T-helper 1 cell treated with Interleukin-12 subunit alpha and Interleukin-12 subunit beta and Interleukin-4 antibody, amounts not matched to agents 30 μg/mL and 1 μg/mL, for 36 hours (primary cell): ENCODE results near the gene JUND.
A peak's percentile ranks its signal among the peaks of the same experiment; 100 is the strongest.

Experiments
- H3K27ac Mint-ChIP-seq: one replicate; pipeline ENCODE4 v1.8.0; 2021; ENCODE audit warnings: mild to moderate bottlenecking, mixed read lengths
- H3K27me3 Mint-ChIP-seq: one replicate; pipeline ENCODE4 v1.8.0; 2021; ENCODE audit warnings: low read depth, mixed read lengths
- H3K36me3 Mint-ChIP-seq: one replicate; pipeline ENCODE4 v1.8.0; 2021; ENCODE audit warnings: low read depth, mixed read lengths
- H3K4me1 Mint-ChIP-seq: one replicate; pipeline ENCODE4 v1.8.0; 2021; ENCODE audit warnings: low read depth, mixed read lengths
- H3K4me3 Mint-ChIP-seq: one replicate; pipeline ENCODE4 v1.8.0; 2021; ENCODE audit warnings: mild to moderate bottlenecking, moderate library complexity, mixed read lengths
- H3K9me3 Mint-ChIP-seq: one replicate; pipeline ENCODE4 v1.8.0; 2021; ENCODE audit warnings: mixed read lengths

The JUND gene

GRCh38 chr19:18300930-18301717 lies 19.7 kb upstream of the JUND start:
- H3K4me1 Mint-ChIP-seq: peaks cover 26% of the 10 kb centered on the region
- no peak overlapping the region for H3K27ac Mint-ChIP-seq
- peak overlapping the region; percentile 42 for H3K4me3 Mint-ChIP-seq

DNA sequence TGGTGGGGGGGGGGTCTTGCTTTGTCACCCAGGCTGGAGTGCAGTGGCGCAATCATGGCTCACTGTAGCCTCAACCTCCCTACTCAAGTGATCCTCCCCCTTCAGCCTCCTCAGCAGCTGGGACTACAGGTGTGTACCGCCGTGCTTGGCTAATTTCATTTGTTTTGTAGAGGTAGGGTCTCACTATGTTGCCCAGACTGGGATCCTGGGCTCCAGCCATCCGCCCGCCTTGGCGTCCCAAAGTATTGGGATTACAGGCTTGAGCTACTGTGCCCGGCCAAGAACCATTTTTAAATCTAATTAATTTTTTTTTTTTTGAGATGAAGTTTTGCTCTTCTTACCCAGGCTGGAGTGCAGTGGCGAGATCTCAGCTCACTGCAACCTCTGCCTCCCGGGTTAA lies 18.2 kb upstream of the JUND start:
- H3K4me3 Mint-ChIP-seq: no peak overlapping the region
- peaks cover 28% of the 10 kb centered on the region for H3K4me1 Mint-ChIP-seq
- peaks cover 4% of the 10 kb centered on the region for H3K9me3 Mint-ChIP-seq
- peaks cover 8% of the 10 kb centered on the region for H3K36me3 Mint-ChIP-seq
- no peaks in the 10 kb centered on the region for H3K27me3 Mint-ChIP-seq
- no peak overlapping the region for H3K27ac Mint-ChIP-seq

More at GRCh38 chr19:18300930-18301717, 19.7 kb upstream of the JUND start:
- Mint-ChIP-seq H3K9me3 (peaks cover under 1% of the 10 kb centered on the region), H3K27me3 (no peaks in the 10 kb centered on the region), H3K36me3 (peaks cover 6% of the 10 kb centered on the region)

- Mint-ChIP-seq H3K27me3 (no peaks in the 10 kb centered on the region), H3K4me3 (no peak overlapping the region), H3K36me3 (peaks cover 7% of the 10 kb centered on the region), H3K4me1 (peaks cover 32% of the 10 kb centered on the region), H3K27ac (peak overlapping the region; percentile 57), H3K9me3 (peaks cover 4% of the 10 kb centered on the region)
Observed at GRCh38 chr19:18298601-18299000, 17.2 kb upstream of the JUND start.

DNA sequence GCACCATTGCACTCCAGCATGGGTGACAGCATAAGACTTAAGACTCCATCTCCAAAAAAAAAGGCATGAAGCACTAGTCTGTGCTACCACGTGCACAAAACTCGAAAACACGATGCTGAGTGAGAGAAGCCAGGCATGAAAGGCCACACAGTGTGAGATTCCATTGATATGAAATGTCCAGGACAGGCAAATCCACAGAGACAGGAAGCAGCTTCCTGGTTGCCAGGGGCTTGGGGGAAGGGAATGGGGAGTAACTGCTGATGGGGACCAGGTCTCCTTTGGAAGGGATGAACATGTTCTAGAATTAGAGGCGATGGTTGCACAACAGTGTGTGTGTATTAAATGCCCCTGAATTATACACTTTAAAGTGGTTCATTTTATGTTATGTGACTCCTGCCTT lies 15.9 kb upstream of the JUND start:
- Mint-ChIP-seq H3K4me3 (no peak overlapping the region), H3K9me3 (peaks cover 4% of the 10 kb centered on the region), H3K36me3 (peaks cover 9% of the 10 kb centered on the region), H3K4me1 (peaks cover 35% of the 10 kb centered on the region), H3K27me3 (no peaks in the 10 kb centered on the region), H3K27ac (peak overlapping the region; percentile 65)

GRCh38 chr19:18295034-18295451 lies 13.6 kb upstream of the JUND start:
- peaks cover 11% of the 10 kb centered on the region for H3K36me3 Mint-ChIP-seq
- H3K4me1 Mint-ChIP-seq: peaks cover 44% of the 10 kb centered on the region
- H3K9me3 Mint-ChIP-seq: peaks cover 4% of the 10 kb centered on the region
- H3K27me3 Mint-ChIP-seq: no peaks in the 10 kb centered on the region
- peak overlapping the region; percentile 100 for H3K27ac Mint-ChIP-seq
- H3K4me3 Mint-ChIP-seq: peak overlapping the region; percentile 78

GRCh38 chr19:18294467-18294864 lies 13.0 kb upstream of the JUND start:
- no peaks in the 10 kb centered on the region for H3K27me3 Mint-ChIP-seq
- H3K27ac Mint-ChIP-seq: peak overlapping the region; percentile 100
- H3K36me3 Mint-ChIP-seq: peaks cover 11% of the 10 kb centered on the region
- H3K4me1 Mint-ChIP-seq: peaks cover 49% of the 10 kb centered on the region
- H3K4me3 Mint-ChIP-seq: peak overlapping the region; percentile 78
- peaks cover 4% of the 10 kb centered on the region for H3K9me3 Mint-ChIP-seq

DNA sequence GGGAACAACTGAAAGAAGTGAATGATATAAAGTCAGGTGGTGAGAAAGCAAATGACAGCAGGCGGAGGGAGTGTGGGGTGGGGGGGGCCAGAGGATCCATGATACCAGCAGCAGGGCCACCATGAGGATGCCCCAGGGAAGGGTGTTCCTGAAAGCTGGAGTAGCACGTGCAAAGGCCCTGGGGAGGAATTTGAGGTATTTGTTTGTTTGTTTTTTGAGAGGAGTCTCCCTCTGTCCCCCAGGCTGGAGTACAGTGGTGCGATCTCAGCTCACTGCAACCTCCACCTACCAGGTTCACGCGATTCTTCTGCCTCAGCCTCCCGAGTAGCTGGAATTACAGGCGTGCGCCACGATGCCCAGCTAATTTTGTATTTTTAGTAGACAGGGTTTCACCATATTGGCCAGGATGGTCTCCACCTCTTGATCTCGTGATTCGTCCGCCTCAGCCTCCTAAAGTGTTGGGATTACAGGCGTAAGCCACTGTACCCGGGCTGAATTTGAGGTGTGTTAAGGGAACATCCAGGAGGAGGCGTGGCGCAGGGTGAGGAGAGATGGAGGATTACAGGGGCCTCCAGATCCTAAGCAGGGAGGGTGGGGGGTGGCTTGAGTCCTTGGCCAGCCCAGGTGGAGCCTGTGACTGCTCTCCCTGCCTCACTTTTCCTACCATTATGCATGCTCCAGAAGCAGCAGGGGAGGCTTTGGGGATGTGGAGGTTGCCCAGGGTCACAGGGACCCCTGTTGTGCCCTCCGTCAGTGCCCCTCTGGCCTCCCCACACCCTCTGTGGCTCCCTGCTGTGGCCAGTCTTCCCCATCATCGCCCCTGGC lies 12.4 kb upstream of the JUND start:
- Mint-ChIP-seq H3K36me3 (peaks cover 11% of the 10 kb centered on the region), H3K27ac (peak overlapping the region; percentile 100), H3K9me3 (peaks cover 4% of the 10 kb centered on the region), H3K4me1 (peaks cover 48% of the 10 kb centered on the region), H3K27me3 (no peaks in the 10 kb centered on the region), H3K4me3 (peak overlapping the region; percentile 98)

GRCh38 chr19:18292810-18293641 lies 11.6 kb upstream of the JUND start:
- H3K4me3 Mint-ChIP-seq: peak overlapping the region; percentile 98
- H3K27me3 Mint-ChIP-seq: no peaks in the 10 kb centered on the region
- H3K27ac Mint-ChIP-seq: peak overlapping the region; percentile 100
- peaks cover 4% of the 10 kb centered on the region for H3K9me3 Mint-ChIP-seq
- peaks cover 49% of the 10 kb centered on the region for H3K4me1 Mint-ChIP-seq
- peaks cover 11% of the 10 kb centered on the region for H3K36me3 Mint-ChIP-seq

GRCh38 chr19:18292462-18292809 lies 11.0 kb upstream of the JUND start:
- Mint-ChIP-seq H3K4me1 (peaks cover 49% of the 10 kb centered on the region), H3K36me3 (peaks cover 11% of the 10 kb centered on the region), H3K9me3 (peaks cover 4% of the 10 kb centered on the region), H3K27ac (peak overlapping the region; percentile 100), H3K4me3 (peak overlapping the region; percentile 98), H3K27me3 (no peaks in the 10 kb centered on the region)

DNA sequence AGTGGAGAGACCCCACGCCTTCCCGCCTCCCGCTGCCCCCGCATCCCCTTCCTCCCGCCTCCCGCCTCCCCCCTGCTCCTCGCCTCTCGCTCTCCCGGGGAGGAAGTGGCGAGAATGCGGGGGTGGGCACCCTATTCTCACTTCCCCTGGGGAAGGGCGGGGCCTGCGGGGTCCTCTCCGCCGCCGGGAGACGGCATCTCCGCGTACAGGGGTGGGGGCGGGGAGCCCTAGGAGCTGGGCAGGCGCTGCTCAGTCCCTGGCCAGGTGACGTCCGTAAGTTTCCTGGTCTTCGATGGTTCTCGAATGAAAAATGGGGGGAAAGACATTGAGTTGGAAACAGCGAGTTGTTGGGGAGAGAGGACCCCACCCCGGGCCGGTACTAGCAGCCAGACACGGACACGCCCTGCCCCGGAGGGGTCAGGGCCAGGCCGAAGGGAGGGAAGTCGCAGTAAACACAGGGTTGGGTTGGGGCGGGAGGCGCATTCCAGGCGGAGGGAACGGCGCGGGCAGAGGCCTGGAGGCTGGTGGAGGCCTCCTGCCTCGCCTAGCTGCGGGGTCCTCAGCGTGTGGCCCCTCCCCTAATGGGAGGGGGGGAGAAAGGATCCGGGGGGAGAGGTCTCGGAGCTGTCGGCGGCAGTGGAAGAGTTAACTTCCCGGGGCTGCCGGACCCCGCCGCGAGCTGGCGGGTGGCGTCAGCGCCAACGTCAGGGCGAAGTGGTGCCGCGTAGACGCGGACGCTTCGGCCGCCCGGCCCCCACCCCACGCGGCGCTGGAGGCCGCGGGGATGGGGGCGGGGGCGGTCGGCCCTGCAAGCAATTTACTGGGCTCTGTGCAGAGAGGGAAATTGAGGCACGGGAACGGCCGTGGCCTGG lies 10.4 kb upstream of the JUND start:
- Mint-ChIP-seq H3K27me3 (no peaks in the 10 kb centered on the region), H3K4me1 (peaks cover 49% of the 10 kb centered on the region), H3K27ac (peak overlapping the region; percentile 100)

GRCh38 chr19:18291019-18291524 lies 9.7 kb upstream of the JUND start:
- Mint-ChIP-seq H3K36me3 (peaks cover 10% of the 10 kb centered on the region), H3K27ac (peak overlapping the region; percentile 97), H3K27me3 (no peaks in the 10 kb centered on the region), H3K9me3 (peaks cover 3% of the 10 kb centered on the region), H3K4me1 (peaks cover 52% of the 10 kb centered on the region), H3K4me3 (peak overlapping the region; percentile 95)

More for the DNA sequence above, 10.4 kb upstream of the JUND start:
- H3K9me3 Mint-ChIP-seq: peaks cover 4% of the 10 kb centered on the region
- peak overlapping the region; percentile 98 for H3K4me3 Mint-ChIP-seq
- H3K36me3 Mint-ChIP-seq: peaks cover 8% of the 10 kb centered on the region

DNA sequence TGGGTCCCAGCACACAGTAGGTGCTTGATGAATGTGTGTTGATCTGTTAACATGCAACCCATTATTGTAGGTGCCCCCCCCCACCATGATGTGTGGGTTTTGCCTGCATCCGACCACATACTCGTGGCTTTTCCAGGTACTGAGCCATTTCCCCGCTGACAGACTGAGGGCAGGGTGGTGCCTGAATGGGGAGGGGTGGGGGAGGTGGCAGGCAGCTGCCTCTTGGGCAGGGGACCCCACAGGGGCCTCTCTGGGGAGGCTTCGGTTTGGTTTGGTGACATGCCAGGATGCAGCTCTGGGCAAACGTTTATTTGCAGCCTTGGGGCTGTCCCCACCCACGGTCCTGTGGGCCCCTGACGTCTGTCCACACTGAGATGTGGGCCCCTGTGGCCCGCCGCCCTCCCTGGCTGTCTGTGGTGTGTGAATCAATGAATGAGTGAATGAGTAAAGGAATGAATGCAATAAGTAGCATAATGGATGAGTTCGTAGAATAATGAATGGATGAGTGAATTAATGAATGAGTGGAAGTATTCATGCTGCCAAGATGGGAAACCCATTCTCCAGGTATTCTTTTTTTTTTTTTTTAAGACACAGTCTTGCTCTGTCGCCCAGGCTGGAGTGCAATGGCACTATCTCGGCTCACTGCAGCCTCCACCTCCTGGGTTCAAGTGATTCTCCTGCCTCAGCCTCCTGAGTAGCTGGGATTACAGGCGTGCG lies 9.0 kb upstream of the JUND start:
- Mint-ChIP-seq H3K27me3 (no peaks in the 10 kb centered on the region), H3K9me3 (no peaks in the 10 kb centered on the region), H3K27ac (peak overlapping the region; percentile 97), H3K36me3 (peaks cover 10% of the 10 kb centered on the region), H3K4me1 (peaks cover 51% of the 10 kb centered on the region), H3K4me3 (peak overlapping the region; percentile 95)
